Measurements from ENCODE around the gene INO80.

DNA sequence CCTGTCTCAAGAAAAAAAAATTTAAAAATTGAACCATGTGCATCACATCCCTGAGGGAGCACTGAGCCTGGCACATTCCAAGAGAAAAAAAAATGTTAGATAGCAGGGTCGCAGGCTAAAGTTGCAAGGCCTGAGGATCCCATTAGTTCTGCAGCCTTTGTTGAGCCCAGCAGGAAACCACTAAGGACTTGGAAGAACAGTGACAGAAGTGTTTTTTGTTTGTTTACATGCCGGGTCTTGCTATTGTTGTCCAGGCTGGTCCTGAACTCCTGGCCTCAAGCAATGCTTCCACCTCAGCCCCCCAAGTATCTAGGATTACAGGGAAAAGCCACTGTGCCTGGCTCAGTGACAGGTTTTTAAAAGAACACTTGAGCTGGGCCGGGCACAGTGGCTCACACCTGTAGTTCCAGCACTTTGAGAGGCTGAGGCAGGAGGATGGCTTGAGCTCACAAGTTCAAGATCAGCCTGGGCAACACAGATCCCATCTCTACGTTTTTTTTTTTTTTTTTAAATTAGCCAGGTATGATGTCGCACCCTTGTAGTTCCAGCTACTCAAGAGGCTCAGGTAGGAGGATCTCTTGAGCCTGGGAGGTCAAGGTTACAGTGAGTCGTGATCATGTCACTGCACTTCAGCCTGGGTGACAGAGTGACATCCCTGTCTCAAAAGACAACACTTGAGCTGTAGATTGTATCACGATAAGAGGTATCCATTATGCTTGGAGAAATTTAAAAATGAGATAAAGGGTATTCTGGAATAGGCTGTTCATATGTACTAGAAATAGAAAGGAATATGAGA lies 147.6 kb downstream of the INO80 start:
- TF ChIP-seq, protein P1, sequence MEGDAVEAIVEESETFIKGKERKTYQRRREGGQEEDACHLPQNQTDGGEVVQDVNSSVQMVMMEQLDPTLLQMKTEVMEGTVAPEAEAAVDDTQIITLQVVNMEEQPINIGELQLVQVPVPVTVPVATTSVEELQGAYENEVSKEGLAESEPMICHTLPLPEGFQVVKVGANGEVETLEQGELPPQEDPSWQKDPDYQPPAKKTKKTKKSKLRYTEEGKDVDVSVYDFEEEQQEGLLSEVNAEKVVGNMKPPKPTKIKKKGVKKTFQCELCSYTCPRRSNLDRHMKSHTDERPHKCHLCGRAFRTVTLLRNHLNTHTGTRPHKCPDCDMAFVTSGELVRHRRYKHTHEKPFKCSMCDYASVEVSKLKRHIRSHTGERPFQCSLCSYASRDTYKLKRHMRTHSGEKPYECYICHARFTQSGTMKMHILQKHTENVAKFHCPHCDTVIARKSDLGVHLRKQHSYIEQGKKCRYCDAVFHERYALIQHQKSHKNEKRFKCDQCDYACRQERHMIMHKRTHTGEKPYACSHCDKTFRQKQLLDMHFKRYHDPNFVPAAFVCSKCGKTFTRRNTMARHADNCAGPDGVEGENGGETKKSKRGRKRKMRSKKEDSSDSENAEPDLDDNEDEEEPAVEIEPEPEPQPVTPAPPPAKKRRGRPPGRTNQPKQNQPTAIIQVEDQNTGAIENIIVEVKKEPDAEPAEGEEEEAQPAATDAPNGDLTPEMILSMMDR (conservative IDR thresholded peaks at IDR 0.05 in 1 of 2, IDR thresholded peaks at IDR 0.05 in 1 of 2; ENCODE audit: low read depth in 1 of 2, low read length in 2 of 2): no peak
- no peak for TF ChIP-seq EZH2 (IDR thresholded peaks at IDR 0.05; ENCODE audit: low read length, missing control alignments)

All from fibroblast of lung (primary cell).